Measurements from ENCODE around the gene NAT10.

GRCh38 chr11:34194576-34195335 lies 89.3 kb downstream of the NAT10 start:
- TF ChIP-seq CREB1 (CRISPR knock-in tag; IDR thresholded peaks at IDR 0.05; ENCODE audit: low read depth) = no peak
- TF ChIP-seq, protein P1, sequence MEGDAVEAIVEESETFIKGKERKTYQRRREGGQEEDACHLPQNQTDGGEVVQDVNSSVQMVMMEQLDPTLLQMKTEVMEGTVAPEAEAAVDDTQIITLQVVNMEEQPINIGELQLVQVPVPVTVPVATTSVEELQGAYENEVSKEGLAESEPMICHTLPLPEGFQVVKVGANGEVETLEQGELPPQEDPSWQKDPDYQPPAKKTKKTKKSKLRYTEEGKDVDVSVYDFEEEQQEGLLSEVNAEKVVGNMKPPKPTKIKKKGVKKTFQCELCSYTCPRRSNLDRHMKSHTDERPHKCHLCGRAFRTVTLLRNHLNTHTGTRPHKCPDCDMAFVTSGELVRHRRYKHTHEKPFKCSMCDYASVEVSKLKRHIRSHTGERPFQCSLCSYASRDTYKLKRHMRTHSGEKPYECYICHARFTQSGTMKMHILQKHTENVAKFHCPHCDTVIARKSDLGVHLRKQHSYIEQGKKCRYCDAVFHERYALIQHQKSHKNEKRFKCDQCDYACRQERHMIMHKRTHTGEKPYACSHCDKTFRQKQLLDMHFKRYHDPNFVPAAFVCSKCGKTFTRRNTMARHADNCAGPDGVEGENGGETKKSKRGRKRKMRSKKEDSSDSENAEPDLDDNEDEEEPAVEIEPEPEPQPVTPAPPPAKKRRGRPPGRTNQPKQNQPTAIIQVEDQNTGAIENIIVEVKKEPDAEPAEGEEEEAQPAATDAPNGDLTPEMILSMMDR (conservative IDR thresholded peaks at IDR 0.05; ENCODE audit: low read depth in 2 of 2) = peak in 1 of 2 experiments; percentile 23; a peak in 2 of 4 replicates
- no peak for TF ChIP-seq REST (IDR thresholded peaks at IDR 0.05; ENCODE audit: unreplicated experiment)
- TF ChIP-seq, protein P2, sequence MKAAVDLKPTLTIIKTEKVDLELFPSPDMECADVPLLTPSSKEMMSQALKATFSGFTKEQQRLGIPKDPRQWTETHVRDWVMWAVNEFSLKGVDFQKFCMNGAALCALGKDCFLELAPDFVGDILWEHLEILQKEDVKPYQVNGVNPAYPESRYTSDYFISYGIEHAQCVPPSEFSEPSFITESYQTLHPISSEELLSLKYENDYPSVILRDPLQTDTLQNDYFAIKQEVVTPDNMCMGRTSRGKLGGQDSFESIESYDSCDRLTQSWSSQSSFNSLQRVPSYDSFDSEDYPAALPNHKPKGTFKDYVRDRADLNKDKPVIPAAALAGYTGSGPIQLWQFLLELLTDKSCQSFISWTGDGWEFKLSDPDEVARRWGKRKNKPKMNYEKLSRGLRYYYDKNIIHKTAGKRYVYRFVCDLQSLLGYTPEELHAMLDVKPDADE (IDR thresholded peaks at IDR 0.05) = no peak
- TF ChIP-seq JUNB (IDR thresholded peaks at IDR 0.05; ENCODE audit: unreplicated experiment) = no peak
- no peak for TF ChIP-seq POLR2AphosphoS5 (IDR thresholded peaks at IDR 0.05; ENCODE audit: low read depth)
- TF ChIP-seq EZH2 (IDR thresholded peaks at IDR 0.05; ENCODE audit: low read depth, unreplicated experiment) = no peak
- no peak for TF ChIP-seq EZH2phosphoT487 (IDR thresholded peaks at IDR 0.05; ENCODE audit: unreplicated experiment)
